ENCODE results near the gene LDAF1.
"Not testable (repeated sequence)": the region's sequence is repeated elsewhere in the genome, so short reads cannot be mapped to it uniquely, and the experiment has no call there.

The LDAF1 gene
- total RNA-seq, result 4.2 to 18.3 (median 6.0) reads per million in 3 experiments

- DNase-seq, result peak; percentile 66
Measured at GRCh38 chr16:21158208-21159110, at the start of gene LDAF1. Gene LDAF1, plus strand, starts transcription at chr16:21158674. Its CDS starts 2,509 bp downstream, at chr16:21161183.

GRCh38 chr16:21115551-21115950 is 42.9 kb upstream of the LDAF1 start:
- not testable (repeated sequence) for DNase-seq

- no peak for DNase-seq
Measured at GRCh38 chr16:21116148-21116693, 42.3 kb upstream of the LDAF1 start.

- DNase-seq, result no peak
Measured at GRCh38 chr16:21117567-21117966, 40.9 kb upstream of the LDAF1 start.

- DNase-seq, result no peak
Measured at GRCh38 chr16:21120976-21121520, 37.4 kb upstream of the LDAF1 start.

- no peak for DNase-seq
Measured at GRCh38 chr16:21125191-21125590, 33.3 kb upstream of the LDAF1 start.

- no peak for DNase-seq
Measured at GRCh38 chr16:21126518-21126917, 32.0 kb upstream of the LDAF1 start.

GRCh38 chr16:21128991-21129390 is 29.5 kb upstream of the LDAF1 start:
- no peak for DNase-seq

- DNase-seq, result no peak
Measured at GRCh38 chr16:21130811-21131210, 27.7 kb upstream of the LDAF1 start.

GRCh38 chr16:21134053-21134452 is 24.4 kb upstream of the LDAF1 start:
- no peak for DNase-seq

GRCh38 chr16:21145738-21146137 is 12.7 kb upstream of the LDAF1 start:
- no peak for DNase-seq

GRCh38 chr16:21150375-21151001 is 8.0 kb upstream of the LDAF1 start, which contains the start of gene DNAH3:
Gene DNAH3, minus strand, starts transcription at chr16:21150846. Its CDS starts 527 bp downstream, at chr16:21150319.
- no peak for DNase-seq

GRCh38 chr16:21152160-21153030 is 6.1 kb upstream of the LDAF1 start:
- not testable (repeated sequence) for DNase-seq

GRCh38 chr16:21153124-21153729 is 5.2 kb upstream of the LDAF1 start:
- not testable (repeated sequence) for DNase-seq

GRCh38 chr16:21156011-21156410 is 2.5 kb upstream of the LDAF1 start:
- not testable (repeated sequence) for DNase-seq

GRCh38 chr16:21156767-21157467 is 1.6 kb upstream of the LDAF1 start:
- DNase-seq, result no peak

- no peak for DNase-seq
Measured at GRCh38 chr16:21157632-21158031, 842 bp upstream of the LDAF1 start.

- DNase-seq, result peak; percentile 12
Measured at GRCh38 chr16:21159281-21159951, 942 bp downstream of the LDAF1 start.

GRCh38 chr16:21160276-21160675 is 1.8 kb downstream of the LDAF1 start:
- no peak for DNase-seq

GRCh38 chr16:21161211-21161610 is 2.7 kb downstream of the LDAF1 start:
- DNase-seq, result no peak
